Measurements from ENCODE around the gene NLGN3.
A peak's percentile ranks its signal among the peaks of the same experiment; 100 is the strongest.

DNA sequence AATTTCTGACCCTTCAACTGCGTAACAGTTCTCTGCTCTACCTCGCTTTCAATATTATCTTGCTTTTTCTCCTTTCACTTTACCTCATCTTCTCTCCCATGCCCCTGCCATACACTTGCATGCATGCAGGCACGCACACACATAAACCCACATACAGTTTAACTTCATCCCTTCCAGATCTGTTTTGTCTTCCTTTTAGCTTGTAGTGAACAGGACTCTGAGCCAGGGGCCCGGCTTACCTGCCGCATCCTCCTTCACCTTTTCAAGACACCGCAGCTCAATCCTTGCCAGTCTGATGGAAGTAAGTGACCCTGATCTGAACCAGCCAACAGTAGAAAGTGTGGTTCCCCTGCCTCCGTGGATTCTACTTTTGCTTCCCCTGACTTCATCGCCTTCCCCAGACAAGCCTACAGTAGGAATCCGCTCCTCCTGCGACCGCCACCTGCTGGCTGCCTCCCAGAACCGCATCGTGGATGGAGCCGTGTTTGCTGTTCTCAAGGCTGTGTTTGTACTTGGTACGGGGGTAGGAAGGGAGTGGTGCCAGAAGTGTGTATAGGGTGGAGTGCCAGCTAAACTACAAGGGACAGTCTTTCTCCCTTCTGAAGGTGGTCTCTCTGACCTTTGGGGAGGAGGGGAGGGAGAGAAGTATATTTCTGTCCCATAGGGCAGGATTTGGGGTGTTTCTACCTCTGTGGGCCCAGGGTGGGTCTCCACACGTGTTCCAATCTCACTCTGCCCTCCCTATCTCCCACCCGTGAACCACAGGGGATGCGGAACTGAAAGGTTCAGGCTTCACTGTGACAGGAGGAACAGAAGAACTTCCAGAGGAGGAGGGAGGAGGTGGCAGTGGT is 15.5 kb upstream of the NLGN3 start:
- TF ChIP-seq, protein P1, sequence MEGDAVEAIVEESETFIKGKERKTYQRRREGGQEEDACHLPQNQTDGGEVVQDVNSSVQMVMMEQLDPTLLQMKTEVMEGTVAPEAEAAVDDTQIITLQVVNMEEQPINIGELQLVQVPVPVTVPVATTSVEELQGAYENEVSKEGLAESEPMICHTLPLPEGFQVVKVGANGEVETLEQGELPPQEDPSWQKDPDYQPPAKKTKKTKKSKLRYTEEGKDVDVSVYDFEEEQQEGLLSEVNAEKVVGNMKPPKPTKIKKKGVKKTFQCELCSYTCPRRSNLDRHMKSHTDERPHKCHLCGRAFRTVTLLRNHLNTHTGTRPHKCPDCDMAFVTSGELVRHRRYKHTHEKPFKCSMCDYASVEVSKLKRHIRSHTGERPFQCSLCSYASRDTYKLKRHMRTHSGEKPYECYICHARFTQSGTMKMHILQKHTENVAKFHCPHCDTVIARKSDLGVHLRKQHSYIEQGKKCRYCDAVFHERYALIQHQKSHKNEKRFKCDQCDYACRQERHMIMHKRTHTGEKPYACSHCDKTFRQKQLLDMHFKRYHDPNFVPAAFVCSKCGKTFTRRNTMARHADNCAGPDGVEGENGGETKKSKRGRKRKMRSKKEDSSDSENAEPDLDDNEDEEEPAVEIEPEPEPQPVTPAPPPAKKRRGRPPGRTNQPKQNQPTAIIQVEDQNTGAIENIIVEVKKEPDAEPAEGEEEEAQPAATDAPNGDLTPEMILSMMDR (IDR thresholded peaks at IDR 0.05): peak; percentile 49 to 63
- TF ChIP-seq POLR2A (IDR thresholded peaks at IDR 0.05): no peak
